Cardiac septum (tissue), 1 donor: ENCODE measurements around the gene CDK5RAP3. TPM values are rescaled to one million over a fixed set of nuclear protein-coding genes. Genes with fewer than 3 reads are reported as not detected.

Experiments
- DNase-seq: peaks from one replicate; pipeline ENCODE4 v3.0.0-alpha.2; 2020; ENCODE audit warnings: low spot score
- intact Hi-C: fragments of 100-400 bp; cut with DNase I; formaldehyde crosslinking; loops from one replicate; pipeline ENCODE4 v1.14.0; 2022
- total RNA-seq: library from RNA; stranded (reverse); fragmentation: NEBNext Ultra II Directional; extraction: Animal tissue kit (Norgen Biotek cat#: 25700); gene quantifications from one replicate; pipeline ENCODE4 v1.2.1, GENCODE V29; 2021
- donor health status: DM: no; HTN: no; CAD: no.

The CDK5RAP3 gene
- total RNA-seq, 1 donor from 2014 or later, result 58.2 TPM

GRCh38 chr17:47946929-47947397, 23.9 kb upstream of the CDK5RAP3 start:
- intact Hi-C loops, result no loop called here
- no peak for DNase-seq

DNA sequence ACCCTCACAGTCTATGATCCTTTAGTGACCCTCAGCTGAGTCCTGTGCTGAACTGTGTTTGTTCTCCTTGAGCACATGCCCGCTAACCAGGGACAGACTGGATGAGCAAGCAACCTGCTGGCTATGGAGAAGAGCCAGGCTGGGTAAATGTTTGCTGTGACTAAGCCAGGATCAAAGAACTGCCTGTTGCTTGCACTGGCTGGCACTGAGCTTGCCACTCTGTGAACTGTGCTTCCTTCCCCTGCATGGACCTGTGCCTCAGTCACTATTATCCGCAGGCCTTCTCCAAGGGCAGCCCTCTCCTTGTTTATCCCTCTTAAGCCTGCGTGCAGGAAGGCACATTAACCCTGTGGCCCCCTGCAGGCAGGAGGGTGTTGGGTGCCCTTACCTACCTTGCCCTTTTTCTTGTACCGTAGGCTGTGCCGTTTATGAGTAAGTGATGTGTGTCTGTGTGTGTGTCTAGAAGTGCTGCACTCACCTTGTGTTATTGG, 22.2 kb upstream of the CDK5RAP3 start:
- intact Hi-C loops, result loop anchor here (2.0 kb wide), 3 partner anchors 22 to 106 kb away; partner anchors contain the start of gene CDK5RAP3
- no peak for DNase-seq

DNA sequence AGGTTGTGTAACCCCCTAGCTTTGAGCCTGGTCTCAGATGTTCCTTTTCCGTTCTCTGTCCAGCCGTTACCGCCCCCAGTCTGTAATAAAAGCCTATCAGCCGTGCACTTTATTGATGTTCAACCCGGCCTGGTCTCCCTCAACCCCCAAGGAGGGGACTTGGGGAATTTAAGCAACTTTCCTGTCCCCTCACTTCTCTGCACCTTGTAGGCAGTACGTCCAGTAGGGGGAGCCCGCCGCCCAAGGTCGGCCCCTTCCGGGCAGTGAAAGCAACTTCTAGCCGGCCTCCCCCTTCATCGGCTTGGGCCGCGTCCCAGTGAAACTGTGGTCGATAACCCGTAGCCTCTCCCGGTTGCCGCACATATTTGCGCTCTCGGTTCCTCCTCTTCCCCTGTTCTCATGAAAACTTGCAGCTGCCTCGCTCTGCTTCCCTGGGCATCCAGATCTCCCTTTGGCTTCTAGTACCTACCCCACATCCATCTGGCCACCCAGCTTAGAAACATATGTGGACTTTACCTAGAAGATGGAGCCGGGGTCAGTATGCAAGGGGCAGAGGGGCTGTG, 21.6 kb upstream of the CDK5RAP3 start:
- intact Hi-C loops, result loop anchor here (2.0 kb wide), 3 partner anchors 22 to 106 kb away; partner anchors contain the start of gene CDK5RAP3
- peak; percentile 95 for DNase-seq

GRCh38 chr17:47949946-47950345, 21.0 kb upstream of the CDK5RAP3 start:
- intact Hi-C loops, result loop anchor here (2.0 kb wide), 3 partner anchors 21 to 107 kb away; partner anchors contain the start of gene CDK5RAP3
- no peak for DNase-seq

DNA sequence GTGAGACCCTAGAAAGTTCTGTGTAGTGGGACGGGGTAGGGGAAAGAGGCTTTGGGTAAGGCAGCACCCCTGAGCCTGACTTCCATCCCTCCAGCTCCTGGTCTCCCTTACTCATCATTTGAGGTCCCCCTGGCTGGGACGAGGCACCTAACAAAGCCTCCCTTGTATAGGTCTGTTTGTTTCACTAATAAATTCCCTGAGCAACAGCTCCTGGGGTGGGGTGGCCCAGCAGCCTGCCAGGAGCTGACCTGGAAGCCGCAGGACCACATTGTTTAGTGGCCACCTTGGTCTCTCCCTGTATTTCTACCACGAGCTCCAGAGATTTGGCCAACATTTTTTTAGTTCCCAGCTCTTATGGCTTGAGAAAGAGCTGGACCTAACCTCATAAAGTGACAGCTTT, 20.5 kb upstream of the CDK5RAP3 start:
- DNase-seq, result no peak
- intact Hi-C loops, result no loop called here

DNA sequence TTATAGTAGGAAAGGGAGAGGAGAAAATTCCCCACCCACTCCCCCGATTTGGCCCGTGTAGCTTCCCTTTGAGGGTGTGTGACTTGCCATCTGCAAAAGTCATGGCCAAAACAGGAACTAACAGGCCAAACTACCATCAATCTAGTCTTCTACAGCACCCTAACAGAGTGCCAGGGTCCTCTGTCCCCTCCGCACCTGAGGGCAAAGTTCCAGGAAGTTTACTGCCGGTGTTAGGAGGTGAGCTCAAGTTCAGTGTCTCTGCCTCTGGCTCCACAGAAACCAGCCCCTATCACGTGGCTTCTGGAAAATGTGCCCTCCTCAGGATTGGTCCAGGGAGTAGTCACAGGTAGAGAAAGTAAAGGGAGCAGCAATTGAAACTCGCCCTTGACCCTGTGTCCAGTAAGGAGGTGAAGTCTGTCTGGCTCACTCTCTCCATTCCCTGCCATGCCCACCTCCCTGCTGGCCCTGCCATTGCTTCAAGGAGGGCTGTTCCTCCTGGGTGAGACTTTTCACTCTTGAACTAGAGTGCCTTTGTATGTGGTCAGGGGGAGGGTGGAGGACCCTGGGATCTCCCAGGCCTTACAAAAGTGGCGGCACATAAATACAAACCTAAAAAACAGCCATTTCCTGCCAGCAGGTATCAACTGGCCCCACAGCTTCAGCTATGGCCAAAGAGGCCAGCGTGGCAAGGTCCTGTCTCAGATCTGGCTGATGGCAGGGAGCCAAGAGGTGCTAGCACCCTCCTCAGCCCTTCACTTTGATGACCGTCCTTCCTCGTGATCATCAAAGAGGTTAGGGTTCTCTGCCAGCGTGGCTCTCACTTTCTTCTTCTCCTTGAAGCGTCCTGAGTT, 18.5 kb upstream of the CDK5RAP3 start:
- no peak for DNase-seq
- intact Hi-C loops, result no loop called here

DNA sequence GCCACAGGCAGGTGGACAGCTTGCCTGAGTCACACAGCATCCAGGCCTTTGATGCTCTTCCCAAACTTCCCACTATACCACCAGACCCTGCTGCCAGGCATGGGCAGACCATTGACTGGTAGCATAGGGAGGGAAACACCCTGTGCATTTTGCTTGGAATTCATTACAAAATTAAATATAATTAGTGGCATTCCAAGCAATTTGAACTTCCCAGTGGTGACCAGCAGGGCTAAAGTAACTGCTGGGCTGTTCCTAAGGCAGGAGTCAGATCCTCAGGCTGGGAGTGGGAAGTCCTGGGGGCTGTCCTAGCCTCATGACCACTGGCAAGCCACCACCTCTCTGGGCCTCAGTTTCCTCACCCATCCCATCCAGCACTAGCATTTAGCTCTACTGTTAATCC, 17.0 kb upstream of the CDK5RAP3 start:
- DNase-seq, result no peak
- intact Hi-C loops, result no loop called here

DNA sequence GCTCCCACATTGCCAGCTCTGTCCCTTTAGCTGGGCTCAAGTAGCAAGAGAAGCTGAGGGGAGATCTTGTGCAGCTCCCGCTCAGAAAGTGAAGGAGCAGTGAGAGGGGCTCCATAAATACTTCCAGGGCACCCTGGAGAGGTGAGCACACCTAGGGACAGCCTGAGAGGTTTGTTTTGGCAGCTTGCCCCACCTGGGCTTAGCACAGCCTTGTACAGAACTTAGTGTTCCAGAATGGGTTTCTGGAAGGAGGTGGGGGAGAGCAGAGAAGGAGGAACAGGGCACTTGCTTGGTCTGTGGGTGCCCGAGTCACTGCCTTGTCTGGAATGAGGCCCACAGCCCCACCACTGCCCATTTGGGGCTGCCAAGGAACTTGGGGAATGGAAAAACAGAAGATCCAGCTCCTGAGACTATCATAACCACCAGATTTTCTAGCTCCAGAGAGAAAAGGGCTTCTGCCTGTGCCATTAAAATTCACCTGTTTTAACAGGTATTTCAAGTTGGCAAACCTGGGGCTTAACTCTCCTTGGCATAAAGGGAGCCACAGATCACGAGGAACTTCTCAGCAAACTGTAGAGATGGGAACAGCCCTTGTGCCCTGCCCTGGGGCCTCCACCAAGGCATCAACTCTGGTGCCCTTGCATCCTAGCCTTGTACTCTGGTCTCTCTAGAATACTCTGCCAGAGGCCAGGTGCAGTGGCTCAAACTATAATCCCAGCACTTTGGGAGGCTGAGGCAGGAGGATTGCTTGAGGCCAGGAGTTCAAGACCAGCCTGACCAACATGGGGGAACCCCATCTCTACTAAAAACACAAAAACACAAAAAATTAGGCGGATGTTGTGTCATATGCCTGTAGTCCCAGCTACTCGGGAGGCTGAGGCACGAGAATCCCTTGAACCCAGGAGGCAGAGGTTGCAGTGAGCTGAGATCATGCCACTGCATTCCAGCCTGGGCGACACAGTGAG, 15.1 kb upstream of the CDK5RAP3 start:
- intact Hi-C loops, result no loop called here

GRCh38 chr17:47956791-47957590, 13.9 kb upstream of the CDK5RAP3 start:
- no peak for DNase-seq
- intact Hi-C loops, result no loop called here

More for the DNA sequence above, 15.1 kb upstream of the CDK5RAP3 start:
- DNase-seq, result no peak

DNA sequence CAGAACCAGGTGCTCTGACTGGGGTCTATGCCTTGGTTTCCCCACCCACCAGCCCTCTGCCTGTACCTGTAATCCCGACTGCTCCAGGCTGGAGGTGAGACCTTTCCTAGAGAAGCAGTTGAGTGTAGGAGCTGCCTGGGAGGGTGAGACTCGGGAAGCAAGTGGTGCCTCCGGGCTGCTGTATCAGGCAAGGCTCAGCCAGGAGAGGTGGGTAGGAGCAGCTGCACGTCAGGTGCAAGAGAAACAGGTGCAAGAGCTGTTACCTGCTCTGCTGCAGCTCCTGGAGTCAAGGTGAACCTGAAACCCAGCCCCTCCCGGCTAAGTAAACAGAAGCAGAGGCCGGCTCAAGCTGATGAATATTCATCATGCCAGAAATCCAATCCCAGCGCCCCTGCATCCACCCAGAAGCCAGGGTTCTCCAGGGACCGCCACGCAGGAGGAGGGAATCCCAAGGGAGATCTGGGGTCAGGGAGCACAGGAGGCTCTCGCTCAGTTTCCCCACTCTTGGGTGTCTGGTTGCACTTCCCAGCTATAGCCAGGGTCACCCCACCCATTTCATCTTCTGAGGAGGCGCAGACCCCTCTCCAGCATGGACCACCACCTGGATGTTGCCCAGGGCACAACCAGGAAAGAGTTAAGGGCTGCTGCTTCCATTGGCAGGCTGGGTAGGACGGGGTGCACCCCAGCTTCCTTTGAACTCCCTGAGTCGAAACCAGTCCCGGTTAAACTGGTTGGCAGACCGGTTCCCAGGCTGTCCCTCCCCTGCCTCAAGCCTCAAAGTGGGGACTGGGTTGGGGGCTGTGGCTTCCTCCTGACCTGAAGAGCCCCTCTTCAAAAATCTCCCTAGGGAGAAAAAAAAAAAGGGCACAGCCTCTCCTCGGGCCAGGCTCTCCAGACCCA, 13.1 kb upstream of the CDK5RAP3 start, which contains the start of gene PRR15L:
PRR15L (minus strand) TSS at position 293 of the 900 bp plus-strand sequence. CDS start 4,649 bp downstream, outside the sequence.
- intact Hi-C loops, result no loop called here
- no peak for DNase-seq

DNA sequence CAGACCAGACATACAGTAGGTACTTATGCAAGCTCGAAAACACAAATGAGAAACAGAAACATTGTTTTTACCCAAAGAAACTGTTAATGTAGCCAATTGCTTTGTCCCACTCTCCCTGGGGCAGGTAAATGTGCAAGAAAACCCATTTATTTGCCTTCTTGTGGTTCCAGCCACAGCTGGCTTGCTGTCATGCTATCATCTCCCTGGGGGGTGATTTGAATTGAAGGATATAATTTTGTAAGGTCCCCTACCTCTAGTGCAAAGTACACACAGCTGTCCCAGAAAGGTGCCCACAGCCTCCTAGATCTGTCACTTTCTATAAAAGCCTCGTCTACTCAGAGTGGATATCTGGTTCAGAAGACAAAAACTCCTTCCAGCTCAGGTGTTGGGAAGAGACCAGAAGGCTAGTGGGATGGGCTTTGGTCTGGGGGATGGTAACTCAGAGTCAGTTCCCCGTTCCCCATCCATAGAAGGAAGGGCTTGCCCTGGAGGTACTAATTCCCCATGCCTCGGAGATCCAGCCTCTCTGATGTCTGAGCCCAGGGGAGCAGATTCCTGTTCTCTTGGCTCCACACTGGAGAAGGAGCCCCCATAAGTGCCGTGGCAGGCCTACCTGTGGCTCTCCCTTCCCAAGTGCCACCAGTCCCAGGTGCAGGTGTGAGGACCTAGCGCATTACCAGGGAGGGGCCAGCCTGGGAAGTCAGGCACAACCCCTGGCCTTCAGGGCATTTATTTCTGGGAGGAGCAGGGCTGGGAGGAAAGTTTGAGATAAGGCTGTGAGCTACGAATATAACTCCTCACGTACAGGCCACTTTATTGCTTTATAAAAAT, 10.9 kb upstream of the CDK5RAP3 start:
- intact Hi-C loops, result no loop called here
- no peak for DNase-seq

- DNase-seq, result no peak
- intact Hi-C loops, result no loop called here
Measured at GRCh38 chr17:47961406-47961805, 9.5 kb upstream of the CDK5RAP3 start.

DNA sequence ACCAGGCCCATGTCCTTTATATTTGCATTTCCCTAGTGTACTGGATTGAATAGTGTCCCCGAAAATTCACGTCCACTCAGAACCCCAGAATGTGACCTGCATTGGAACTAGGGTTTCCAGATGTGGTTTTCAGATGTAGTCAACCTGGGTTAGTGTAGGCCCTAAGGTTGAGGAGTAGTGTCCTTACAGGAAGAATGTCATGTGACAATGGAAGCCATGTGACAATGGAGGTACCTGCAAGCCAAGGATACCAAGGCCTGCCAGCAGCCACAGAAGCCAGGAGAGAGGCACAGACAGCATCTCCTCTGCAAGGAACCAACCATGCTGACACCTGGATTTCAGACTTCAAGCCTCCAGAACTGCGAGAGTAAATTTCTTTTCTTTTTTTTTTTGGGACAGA, 8.0 kb upstream of the CDK5RAP3 start:
- intact Hi-C loops, result no loop called here
- DNase-seq, result no peak

DNA sequence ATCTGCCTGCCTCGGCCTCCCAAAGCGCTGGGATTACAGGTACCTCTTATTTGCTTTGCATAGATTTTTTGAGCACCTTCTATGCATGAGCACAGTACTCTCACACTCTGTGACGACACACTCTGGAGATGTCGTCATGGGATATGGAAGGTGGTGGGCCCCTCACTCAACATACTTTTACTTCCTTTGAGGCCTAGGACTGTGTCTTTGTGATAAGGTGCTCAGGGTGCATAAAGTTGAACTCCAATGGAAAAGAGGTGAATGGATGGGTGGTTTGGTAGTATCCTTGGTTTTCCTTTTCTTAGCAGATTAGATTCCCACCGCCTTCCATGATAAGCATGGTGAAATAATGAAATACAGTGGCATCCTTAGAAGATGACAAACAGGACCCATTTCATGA, 6.1 kb upstream of the CDK5RAP3 start:
- DNase-seq, result no peak
- intact Hi-C loops, result no loop called here

DNA sequence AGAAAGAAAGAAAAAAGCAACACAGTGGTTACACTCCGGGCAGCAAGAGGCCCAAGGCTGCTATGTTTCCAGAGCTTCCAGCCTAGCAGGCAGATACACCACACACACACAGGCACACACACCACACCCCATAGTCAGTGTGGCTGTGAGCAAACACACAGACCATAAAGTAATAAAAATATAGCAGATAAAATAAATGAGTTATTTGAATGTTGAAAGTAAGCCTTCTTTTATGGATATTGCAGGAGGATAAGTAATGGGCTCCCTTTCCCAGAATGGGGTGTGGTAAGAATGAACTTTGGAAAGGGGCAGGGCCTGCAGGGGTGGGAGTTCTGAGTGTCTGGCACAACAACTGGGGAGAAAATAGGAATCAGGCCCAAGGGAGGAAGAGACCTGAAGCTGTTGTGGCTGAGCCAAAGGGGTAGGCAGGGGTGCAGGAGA, 4.8 kb upstream of the CDK5RAP3 start:
- DNase-seq, result no peak
- intact Hi-C loops, result no loop called here

DNA sequence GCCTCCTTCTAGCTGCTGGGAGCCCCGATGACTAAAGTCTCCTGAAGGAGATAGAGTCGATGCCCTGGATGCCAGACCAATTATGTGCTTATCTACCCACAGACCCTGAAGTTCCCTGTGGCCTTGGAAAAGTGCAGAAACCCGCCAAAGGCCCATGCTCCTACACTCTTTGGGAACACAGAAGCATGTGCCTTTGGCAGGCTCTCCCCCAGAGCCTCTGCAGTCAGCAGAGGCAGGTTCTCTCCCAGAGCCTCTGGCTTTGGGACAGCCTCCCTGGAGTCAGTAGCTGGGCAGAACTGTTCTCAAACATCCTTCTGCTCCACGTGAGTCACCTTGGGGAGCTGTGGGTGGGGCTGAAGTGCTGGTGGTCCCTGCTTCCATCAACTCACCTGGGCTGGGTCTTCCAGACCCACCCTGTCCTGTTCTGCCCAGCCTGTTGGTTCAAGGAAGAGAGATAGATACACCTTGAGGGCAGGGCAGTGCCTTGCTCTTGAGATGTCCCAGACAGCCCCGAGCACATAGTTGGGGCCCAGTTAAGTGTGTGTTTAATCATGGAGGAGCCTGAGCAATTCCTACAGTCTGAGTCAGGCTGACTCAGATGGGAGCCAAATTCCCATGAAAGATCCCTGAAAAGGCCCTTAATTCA, 3.2 kb upstream of the CDK5RAP3 start:
- intact Hi-C loops, result no loop called here
- DNase-seq, result no peak
